Breast epithelium (tissue), 4 donors: ENCODE results near the gene JPH3. TPM values are rescaled to one million over a fixed set of nuclear protein-coding genes. Genes with fewer than 3 reads are reported as not detected.
"Not testable (repeated sequence)": the region's sequence is repeated elsewhere in the genome, so short reads cannot be mapped to it uniquely, and the experiment has no call there.

Source experiments
- DNase-seq, 2 donors: peaks; one replicate each; pipeline ENCODE4 v3.0.0-alpha.2; 2019; ENCODE audit warnings: low spot score in 2 of 2
- H3K27ac ChIP-seq, 2 donors: fragments of 200-600 bp; sonication (generic) in 1 of 2; one replicate each; pipeline ENCODE4 v1.5.1; 2016 to 2019; ENCODE audit warnings: mild to moderate bottlenecking in 1 of 2
- H3K27me3 ChIP-seq, 2 donors: fragments of 200-600 bp; sonication (generic) in 1 of 2; one replicate each; pipeline versions ENCODE4 v1.5.1 to v1.6.0; 2017 to 2019; ENCODE audit warnings: control low read depth in 1 of 2, mild to moderate bottlenecking in 1 of 2
- H3K36me3 ChIP-seq: fragments of 200-600 bp; one replicate; pipeline ENCODE4 v1.5.1; 2019
- H3K4me1 ChIP-seq, 2 donors: fragments of 200-600 bp; sonication (generic); one replicate each; pipeline ENCODE4 v1.5.1; 2016 to 2019; ENCODE audit warnings: control low read depth in 1 of 2
- H3K4me3 ChIP-seq, 3 donors: fragments of 200-600 bp; sonication (generic); 1 replicate in 2 of 3; 2 replicates in 1 of 3; pipeline ENCODE4 v1.5.1; 2016 to 2019; ENCODE audit warnings: mild to moderate bottlenecking in 3 of 3, moderate library complexity in 2 of 3
- H3K9me3 ChIP-seq, 2 donors: fragments of 200-600 bp; sonication (generic) in 1 of 2; one replicate each; pipeline ENCODE4 v1.5.1; 2016 to 2019; ENCODE audit warnings: control low read depth in 1 of 2
- POLR2A ChIP-seq: fragments of 450-650 bp; IDR thresholded peaks from one replicate; pipeline ENCODE4 v1.6.1; 2016; ENCODE audit warnings: antibody characterized with exemption, mild to moderate bottlenecking, moderate library complexity
- POLR2AphosphoS5 ChIP-seq, 3 donors: sonication (generic); formaldehyde crosslinking; IDR thresholded peaks; one replicate each; pipeline ENCODE4 v1.6.1; 2017; ENCODE audit warnings: antibody characterized with exemption in 3 of 3
- intact Hi-C: fragments of 100-400 bp; cut with DNase I; formaldehyde crosslinking; loops from one replicate; pipeline ENCODE4 v1.15.1; 2023; ENCODE audit warnings: low total_unique reads
- total RNA-seq, 3 donors: library from RNA; depleted of rRNA; stranded (reverse); fragments of >200 nt; gene quantifications; one replicate each; pipeline ENCODE4 v1.1.0, GENCODE V29; 2016
- TF ChIP-seq, protein P1 (sequence below), 3 donors: fragments of 450-650 bp; IDR thresholded peaks; one replicate each; pipeline ENCODE4 v1.5.1; 2016 to 2017; ENCODE audit warnings: antibody characterized with exemption in 3 of 3, mild to moderate bottlenecking in 3 of 3, moderate library complexity in 3 of 3

Gene JPH3
- total RNA-seq, 3 donors from 2014 or later, result 0.33 TPM; not detected in 2

DNA sequence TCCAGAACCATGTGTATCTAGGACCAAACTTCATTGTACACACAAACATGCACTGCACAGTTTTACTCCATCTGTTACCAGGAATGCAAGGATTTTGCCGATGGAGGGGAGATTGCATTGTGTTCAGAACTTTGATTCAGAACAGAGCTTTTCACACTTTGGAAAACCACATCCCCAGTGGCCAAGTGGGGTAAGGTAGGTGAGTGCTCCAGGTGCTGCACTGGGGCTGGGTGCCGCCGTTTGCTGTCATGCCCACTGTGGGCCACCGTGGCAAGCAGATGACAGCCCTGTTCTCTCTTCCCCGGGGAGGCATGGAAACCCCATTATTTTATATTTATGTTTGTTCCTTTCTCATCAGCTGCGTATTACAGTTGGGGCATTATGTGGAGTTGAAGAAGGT lies 29.3 kb upstream of the JPH3 start:
- peaks cover 0 to 14% of the 10 kb centered on the region in 2 donors for H3K27me3 ChIP-seq
- no peaks in the 10 kb centered on the region for H3K9me3 ChIP-seq
- intact Hi-C loops, result no loop called here
- no peak for DNase-seq
- TF ChIP-seq, protein P1, sequence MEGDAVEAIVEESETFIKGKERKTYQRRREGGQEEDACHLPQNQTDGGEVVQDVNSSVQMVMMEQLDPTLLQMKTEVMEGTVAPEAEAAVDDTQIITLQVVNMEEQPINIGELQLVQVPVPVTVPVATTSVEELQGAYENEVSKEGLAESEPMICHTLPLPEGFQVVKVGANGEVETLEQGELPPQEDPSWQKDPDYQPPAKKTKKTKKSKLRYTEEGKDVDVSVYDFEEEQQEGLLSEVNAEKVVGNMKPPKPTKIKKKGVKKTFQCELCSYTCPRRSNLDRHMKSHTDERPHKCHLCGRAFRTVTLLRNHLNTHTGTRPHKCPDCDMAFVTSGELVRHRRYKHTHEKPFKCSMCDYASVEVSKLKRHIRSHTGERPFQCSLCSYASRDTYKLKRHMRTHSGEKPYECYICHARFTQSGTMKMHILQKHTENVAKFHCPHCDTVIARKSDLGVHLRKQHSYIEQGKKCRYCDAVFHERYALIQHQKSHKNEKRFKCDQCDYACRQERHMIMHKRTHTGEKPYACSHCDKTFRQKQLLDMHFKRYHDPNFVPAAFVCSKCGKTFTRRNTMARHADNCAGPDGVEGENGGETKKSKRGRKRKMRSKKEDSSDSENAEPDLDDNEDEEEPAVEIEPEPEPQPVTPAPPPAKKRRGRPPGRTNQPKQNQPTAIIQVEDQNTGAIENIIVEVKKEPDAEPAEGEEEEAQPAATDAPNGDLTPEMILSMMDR (IDR thresholded peaks at IDR 0.05), result no peak
- TF ChIP-seq POLR2A (no peak), POLR2AphosphoS5 (IDR thresholded peaks at IDR 0.05) (no peak)
- no peak overlapping the region for H3K27ac ChIP-seq
- no peaks in the 10 kb centered on the region for H3K36me3 ChIP-seq
- H3K4me1 ChIP-seq, result no peaks in the 10 kb centered on the region
- no peak overlapping the region for H3K4me3 ChIP-seq

DNA sequence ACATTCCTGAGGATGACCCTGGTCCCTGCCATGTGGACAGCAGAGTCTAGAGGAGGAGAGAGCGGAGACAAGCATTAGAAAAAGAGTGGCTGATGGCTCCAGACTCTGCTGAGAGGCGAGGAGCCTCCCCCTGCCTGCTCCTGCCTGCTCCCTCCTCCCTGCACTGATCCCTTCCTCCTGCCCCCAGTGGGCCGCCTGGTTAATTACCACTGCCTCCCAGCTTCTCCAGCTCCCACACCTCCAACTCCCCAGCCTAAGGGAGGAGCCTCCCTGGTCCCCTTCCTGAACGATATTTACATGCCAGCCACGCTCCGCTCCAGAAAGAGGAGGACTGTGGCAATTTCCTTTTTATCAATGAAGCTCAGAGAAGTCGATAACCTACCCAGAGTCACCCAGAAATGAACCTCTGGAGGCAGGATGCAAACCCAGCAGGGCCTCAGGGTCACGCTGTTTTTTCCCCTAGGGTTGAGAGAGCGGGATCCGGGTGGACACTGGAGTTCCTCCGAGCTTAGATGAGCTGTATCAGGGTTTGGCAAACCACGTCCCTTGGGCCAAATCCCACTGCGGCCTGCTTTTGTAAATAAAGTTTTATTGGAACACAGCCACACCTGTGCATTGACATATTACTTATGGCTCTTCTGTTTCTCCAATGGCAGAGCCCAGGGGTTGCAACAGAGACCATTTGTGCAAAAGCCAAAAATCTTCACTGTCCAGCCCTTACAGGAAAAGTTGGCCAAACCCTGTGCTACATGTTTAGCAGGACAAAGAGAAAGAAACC lies 27.1 kb upstream of the JPH3 start:
- no peak for DNase-seq
- intact Hi-C loops, result no loop called here

DNA sequence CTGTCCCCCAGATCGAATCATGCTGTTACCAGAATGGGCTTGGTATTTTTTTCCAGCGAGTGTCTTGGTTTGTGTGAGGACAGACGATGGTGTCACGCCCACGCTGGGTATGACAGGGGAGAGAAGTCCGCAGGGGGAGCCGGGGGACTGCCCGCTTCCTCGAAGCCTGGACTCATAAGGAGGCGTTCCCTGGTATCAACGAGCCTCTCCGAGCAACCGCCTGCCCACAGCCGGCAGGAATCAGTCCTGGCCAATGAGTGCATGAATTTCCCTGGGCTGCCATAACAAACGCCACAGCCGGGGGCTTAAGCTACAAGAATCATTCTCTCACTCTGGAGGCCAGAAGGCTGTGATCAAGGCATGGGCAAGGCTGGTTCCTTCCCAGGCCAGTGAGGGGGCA lies 26.1 kb upstream of the JPH3 start:
- Histone ChIP-seq H3K27ac (no peak overlapping the region), H3K9me3 (no peaks in the 10 kb centered on the region), H3K27me3 (peaks cover 0 to 6% of the 10 kb centered on the region in 2 donors), H3K36me3 (no peaks in the 10 kb centered on the region), H3K4me3 (no peak overlapping the region), H3K4me1 (no peaks in the 10 kb centered on the region)
- TF ChIP-seq POLR2A, result no peak
- TF ChIP-seq POLR2AphosphoS5 (IDR thresholded peaks at IDR 0.05), result no peak
- TF ChIP-seq, protein P1 (IDR thresholded peaks at IDR 0.05), result no peak
- DNase-seq, result no peak
- intact Hi-C loops, result no loop called here

More for the DNA sequence above, 27.1 kb upstream of the JPH3 start:
- Histone ChIP-seq H3K4me3 (no peak overlapping the region), H3K4me1 (no peaks in the 10 kb centered on the region), H3K27ac (no peak overlapping the region), H3K36me3 (no peaks in the 10 kb centered on the region), H3K27me3 (peaks cover 0 to 14% of the 10 kb centered on the region in 2 donors), H3K9me3 (no peaks in the 10 kb centered on the region)
- TF ChIP-seq, protein P1 (IDR thresholded peaks at IDR 0.05), result no peak
- TF ChIP-seq POLR2A (no peak), POLR2AphosphoS5 (IDR thresholded peaks at IDR 0.05) (no peak)

DNA sequence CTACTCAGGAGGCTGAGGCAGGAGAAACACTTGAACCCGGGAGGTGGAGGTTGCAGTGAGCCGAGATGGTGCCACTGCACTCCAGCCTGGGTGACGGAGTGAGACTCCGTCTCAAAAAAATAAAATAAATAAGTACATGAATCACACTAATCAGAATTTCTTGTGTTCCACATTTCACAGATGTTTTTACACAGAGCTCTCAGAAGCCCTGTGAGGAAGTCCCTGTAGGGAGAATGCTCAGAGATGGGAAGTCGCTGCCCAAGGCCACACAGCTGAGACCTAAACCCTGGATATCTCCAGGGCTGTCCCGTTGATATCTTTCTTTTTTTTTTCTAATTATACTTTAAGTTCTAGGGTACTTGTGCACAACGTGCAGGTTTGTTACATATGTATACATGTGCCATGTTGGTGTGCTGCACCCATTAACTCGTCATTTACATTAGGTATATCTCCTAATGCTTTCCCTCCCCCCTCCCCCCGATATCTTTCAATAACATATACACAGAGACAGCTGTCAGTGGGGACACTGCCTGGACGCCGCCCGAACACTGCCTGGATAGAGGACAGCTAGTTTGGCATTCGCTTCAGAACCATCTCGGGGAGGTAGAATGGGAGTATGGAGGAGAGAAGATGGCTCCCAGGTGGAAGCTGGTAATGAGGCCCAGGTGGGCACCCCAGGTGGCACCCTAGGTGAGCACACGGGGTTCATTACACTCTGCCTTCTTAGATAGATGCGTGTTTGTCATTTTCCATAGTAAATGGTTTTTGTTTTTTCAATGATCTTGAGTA lies 24.0 kb upstream of the JPH3 start:
- H3K27ac ChIP-seq, H3K4me3 ChIP-seq, intact Hi-C loops, H3K9me3 ChIP-seq, H3K27me3 ChIP-seq, H3K36me3 ChIP-seq, DNase-seq, H3K4me1 ChIP-seq: not testable (repeated sequence)

DNA sequence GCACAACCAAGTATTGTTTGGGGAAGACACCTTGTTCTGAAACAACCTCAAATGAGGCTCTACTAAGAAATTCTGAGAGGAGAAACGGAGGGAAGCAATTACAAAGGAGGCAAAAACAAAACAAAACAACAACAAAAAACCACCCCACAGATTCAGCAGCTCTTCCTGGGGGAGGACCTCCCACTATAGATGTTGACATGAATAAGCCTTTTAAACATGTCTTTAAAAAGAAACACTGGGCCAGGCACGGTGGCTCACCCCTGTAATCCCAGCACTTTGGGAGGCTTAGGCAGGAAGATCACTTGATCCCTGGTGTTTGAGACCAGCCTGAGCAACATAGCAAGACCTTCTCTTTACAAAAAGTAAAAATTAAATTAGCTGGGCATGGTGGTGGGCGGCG lies 22.6 kb upstream of the JPH3 start:
- Histone ChIP-seq H3K27ac (no peak overlapping the region), H3K4me3 (no peak overlapping the region), H3K4me1 (peaks cover 0 to 3% of the 10 kb centered on the region in 2 donors), H3K36me3 (no peaks in the 10 kb centered on the region), H3K27me3 (peaks cover 0 to 7% of the 10 kb centered on the region in 2 donors), H3K9me3 (no peaks in the 10 kb centered on the region)
- intact Hi-C loops, result no loop called here
- DNase-seq, result no peak
- no peak for TF ChIP-seq POLR2A
- TF ChIP-seq, protein P1 (IDR thresholded peaks at IDR 0.05), result no peak
- TF ChIP-seq POLR2AphosphoS5 (IDR thresholded peaks at IDR 0.05), result no peak
